H9 (cell line): ENCODE data around the gene RARB. TPM values are rescaled to one million over a fixed set of nuclear protein-coding genes. Genes with fewer than 3 reads are reported as not detected.

Experiments used
- DNase-seq: peaks from one replicate; pipeline ENCODE4 v3.0.0-alpha.2; 2017
- H2AFZ ChIP-seq: one replicate; pipeline ENCODE4 v1.6.1; 2013; ENCODE audit warnings: mild to moderate bottlenecking, low read length, control low read depth, moderate library complexity
- H2AK5ac ChIP-seq: 2 replicates; pipeline ENCODE4 v1.6.1; 2013; ENCODE audit warnings: low read length, control low read depth, mixed read lengths; ENCODE audit not compliant: insufficient read length
- H2BK120ac ChIP-seq: one replicate; pipeline ENCODE4 v1.6.1; 2013; ENCODE audit warnings: low read depth, mild to moderate bottlenecking, low read length, control low read depth, inconsistent platforms; ENCODE audit not compliant: poor library complexity, severe bottlenecking
- H2BK12ac ChIP-seq: 2 replicates; pipeline ENCODE4 v1.6.1; 2013; ENCODE audit warnings: low read length, control low read depth, mixed read lengths, low read depth; ENCODE audit not compliant: insufficient read length
- H2BK15ac ChIP-seq: 2 replicates; pipeline ENCODE4 v1.6.1; 2013; ENCODE audit warnings: low read depth, low read length, control low read depth
- H2BK20ac ChIP-seq: one replicate; pipeline ENCODE4 v1.6.1; 2013; ENCODE audit warnings: low read depth, mild to moderate bottlenecking, low read length, control low read depth, inconsistent platforms; ENCODE audit not compliant: poor library complexity, severe bottlenecking
- H2BK5ac ChIP-seq: 2 replicates; pipeline ENCODE4 v1.6.1; 2013; ENCODE audit warnings: low read length, control low read depth, mixed read lengths; ENCODE audit not compliant: insufficient read length
- H3K14ac ChIP-seq: 2 replicates; pipeline ENCODE4 v1.6.1; 2013; ENCODE audit warnings: low read length, control low read depth; ENCODE audit not compliant: insufficient read depth
- H3K18ac ChIP-seq: 2 replicates; pipeline ENCODE4 v1.6.1; 2013; ENCODE audit warnings: low read depth, mild to moderate bottlenecking, mixed read lengths, low read length, control low read depth; ENCODE audit not compliant: insufficient read length
- H3K23ac ChIP-seq: 2 replicates; pipeline ENCODE4 v1.6.1; 2013; ENCODE audit warnings: low read length, control low read depth, mixed read lengths, low read depth; ENCODE audit not compliant: insufficient read length
- H3K23me2 ChIP-seq: 2 replicates; pipeline ENCODE4 v1.6.1; 2013; ENCODE audit warnings: low read depth, mild to moderate bottlenecking, mixed read lengths, low read length, control low read depth; ENCODE audit not compliant: insufficient read length, poor library complexity, severe bottlenecking
- H3K27ac ChIP-seq: 2 replicates; pipeline ENCODE4 v1.5.1; 2013; ENCODE audit warnings: low read length, control low read depth, mixed read lengths, low read depth; ENCODE audit not compliant: insufficient read length
- H3K27me3 ChIP-seq: 2 replicates; pipeline ENCODE4 v1.6.1; 2013; ENCODE audit warnings: low read length, control low read depth, inconsistent platforms; ENCODE audit not compliant: insufficient read depth
- H3K4ac ChIP-seq: 2 replicates; pipeline ENCODE4 v1.6.1; 2013; ENCODE audit warnings: low read depth, mild to moderate bottlenecking, control low read depth, inconsistent platforms, low read length, moderate library complexity
- H3K4me1 ChIP-seq: 2 replicates; pipeline ENCODE4 v1.6.1; 2013; ENCODE audit warnings: low read length, control low read depth, inconsistent platforms; ENCODE audit not compliant: insufficient read depth
- H3K4me2 ChIP-seq: 2 replicates; pipeline ENCODE4 v1.6.1; 2013; ENCODE audit warnings: low read length, control low read depth, mixed read lengths; ENCODE audit not compliant: insufficient read length, insufficient read depth
- H3K56ac ChIP-seq: 2 replicates; pipeline ENCODE4 v1.6.1; 2013; ENCODE audit warnings: low read depth, mild to moderate bottlenecking, mixed read lengths, low read length, control low read depth; ENCODE audit not compliant: insufficient read length
- H3K79me1 ChIP-seq: 2 replicates; pipeline ENCODE4 v1.6.1; 2013; ENCODE audit warnings: low read depth, mild to moderate bottlenecking, moderate library complexity, low read length, control low read depth, inconsistent platforms; ENCODE audit not compliant: insufficient read depth, poor library complexity, severe bottlenecking
- H3K79me2 ChIP-seq: 2 replicates; pipeline ENCODE4 v1.6.1; 2013; ENCODE audit warnings: low read length, control low read depth, inconsistent platforms; ENCODE audit not compliant: insufficient read depth
- H3K9ac ChIP-seq: 2 replicates; pipeline ENCODE4 v1.6.1; 2013; ENCODE audit warnings: low read length, control low read depth, mixed read lengths; ENCODE audit not compliant: insufficient read length; ENCODE audit errors: extremely low read depth
- H3K9me3 ChIP-seq: one replicate; pipeline ENCODE4 v1.6.1; 2013; ENCODE audit warnings: low read depth, low read length, inconsistent platforms; ENCODE audit not compliant: control insufficient read depth
- H3T11ph ChIP-seq: one replicate; pipeline ENCODE4 v1.6.1; 2013; ENCODE audit warnings: mild to moderate bottlenecking, low read length, control low read depth, inconsistent platforms
- H4K20me1 ChIP-seq: one replicate; pipeline ENCODE4 v1.6.1; 2013; ENCODE audit not compliant: control insufficient read depth, insufficient read length, insufficient read depth
- H4K5ac ChIP-seq: 2 replicates; pipeline ENCODE4 v1.6.1; 2013; ENCODE audit warnings: low read depth, mild to moderate bottlenecking, mixed read lengths, low read length, control low read depth; ENCODE audit not compliant: insufficient read length
- H4K8ac ChIP-seq: replicated peaks from 2 replicates; pipeline ENCODE4 v1.6.1; 2013; ENCODE audit warnings: low read length, control low read depth, mixed read lengths, low read depth; ENCODE audit not compliant: insufficient read length
- H4K91ac ChIP-seq: 2 replicates; pipeline ENCODE4 v1.6.1; 2013; ENCODE audit warnings: low read depth, mild to moderate bottlenecking, moderate library complexity, mixed read lengths, low read length, control low read depth; ENCODE audit not compliant: insufficient read length
- H3K27ac Mint-ChIP-seq, 3 experiments: 2 replicates in 2 of 3; 3 replicates in 1 of 3; pipeline ENCODE4 v1.8.0; 2020 to 2021; ENCODE audit warnings: mixed read lengths in 3 of 3, mild to moderate bottlenecking in 1 of 3, moderate library complexity in 1 of 3
- H3K27me3 Mint-ChIP-seq: 2 replicates; pipeline ENCODE4 v1.8.0; 2021; ENCODE audit warnings: low read depth, mild to moderate bottlenecking, moderate library complexity, mixed read lengths
- H3K36me3 Mint-ChIP-seq, 3 experiments: 2 replicates in 2 of 3; 3 replicates in 1 of 3; pipeline ENCODE4 v1.8.0; 2020 to 2021; ENCODE audit warnings: low read depth in 3 of 3, mixed read lengths in 3 of 3; ENCODE audit not compliant: insufficient read depth in 1 of 3
- H3K4me1 Mint-ChIP-seq, 2 experiments: 2 replicates each; pipeline ENCODE4 v1.8.0; 2020; ENCODE audit warnings: mixed read lengths in 2 of 2
- H3K4me3 Mint-ChIP-seq, 2 experiments: 2 replicates in 1 of 2; 3 replicates in 1 of 2; pipeline ENCODE4 v1.8.0; 2020 to 2021; ENCODE audit warnings: mild to moderate bottlenecking in 2 of 2, mixed read lengths in 2 of 2, moderate library complexity in 1 of 2
- H3K9me3 Mint-ChIP-seq, 2 experiments: 2 replicates in 1 of 2; 3 replicates in 1 of 2; pipeline ENCODE4 v1.8.0; 2020; ENCODE audit warnings: mild to moderate bottlenecking in 2 of 2, mixed read lengths in 2 of 2, moderate library complexity in 1 of 2
- CTCF ChIP-seq: fragments of 200-600 bp; sonication (generic); conservative IDR thresholded peaks from 3 replicates; pipeline ENCODE4 v1.8.0; 2021; ENCODE audit warnings: antibody characterized with exemption, mild to moderate bottlenecking
- WGBS: extraction: QIAGEN DNeasy Blood & Tissue Kit; methylation state at CpG from one replicate; pipeline ENCODE4 v1.1.7; 2013; ENCODE audit warnings: missing lambda C conversion rate, low lambda C conversion rate, mixed read lengths; ENCODE audit not compliant: insufficient read length; ENCODE audit errors: extremely low coverage; 5-methylcytosine and 5-hydroxymethylcytosine counted together
- total RNA-seq: library from RNA; stranded (reverse); gene quantifications from 2 replicates; pipeline ENCODE4 v1.2.1, GENCODE V29; 2021

Gene RARB
- total RNA-seq, 1 experiment from 2014 or later = 0.22 TPM

- Mint-ChIP-seq H3K27me3 (no peaks in the 10 kb centered on the region), H3K9me3 (peaks cover 0 to 3% of the 10 kb centered on the region in 2 experiments; a peak in 1 of 5 replicates), H3K27ac (peak overlapping the region in 1 of 3 experiments; percentile 88; a peak in 2 of 7 replicates), H3K4me1 (peaks cover 18 to 25% of the 10 kb centered on the region in 2 experiments), H3K36me3 (no peaks in the 10 kb centered on the region), H3K4me3 (no peak overlapping the region)
- Histone ChIP-seq H3K9ac (no peak overlapping the region), H3K9me3 (no peaks in the 10 kb centered on the region), H3K27ac (no peak overlapping the region), H3K4ac (no peak overlapping the region), H4K5ac (no peak overlapping the region), H4K8ac (no peak overlapping the region), H2BK20ac (no peak overlapping the region), H3K14ac (no peak overlapping the region), H3K23ac (no peak overlapping the region), H4K20me1 (no peaks in the 10 kb centered on the region), H3K4me2 (no peak overlapping the region), H3K79me1 (no peaks in the 10 kb centered on the region), H3K27me3 (no peaks in the 10 kb centered on the region; the same call in 1 of the 2 replicates), H2BK5ac (no peak overlapping the region), H2BK15ac (no peak overlapping the region), H2AK5ac (no peak overlapping the region), H2AFZ (no peak overlapping the region), H3K23me2 (no peaks in the 10 kb centered on the region), H3T11ph (no peak overlapping the region), H3K4me1 (no peaks in the 10 kb centered on the region; the same call in 1 of the 2 replicates), H4K91ac (no peak overlapping the region), H2BK12ac (no peak overlapping the region), H3K18ac (no peak overlapping the region), H2BK120ac (no peak overlapping the region), H3K56ac (no peak overlapping the region), H3K79me2 (no peaks in the 10 kb centered on the region)
- no peak for TF ChIP-seq CTCF
- no peak for DNase-seq
- no CpG with 5 or more reads among the region's 3 CpGs for WGBS
Measured at GRCh38 chr3:25442486-25442885, 14.4 kb downstream of the RARB start.
